ENCODE measurements around the gene ADGRB3. TPM values are rescaled to one million over a fixed set of nuclear protein-coding genes. Genes with fewer than 3 reads are reported as not detected.

The ADGRB3 gene
- total RNA-seq, 1 donor from 2014 or later: 1.7 TPM

DNA sequence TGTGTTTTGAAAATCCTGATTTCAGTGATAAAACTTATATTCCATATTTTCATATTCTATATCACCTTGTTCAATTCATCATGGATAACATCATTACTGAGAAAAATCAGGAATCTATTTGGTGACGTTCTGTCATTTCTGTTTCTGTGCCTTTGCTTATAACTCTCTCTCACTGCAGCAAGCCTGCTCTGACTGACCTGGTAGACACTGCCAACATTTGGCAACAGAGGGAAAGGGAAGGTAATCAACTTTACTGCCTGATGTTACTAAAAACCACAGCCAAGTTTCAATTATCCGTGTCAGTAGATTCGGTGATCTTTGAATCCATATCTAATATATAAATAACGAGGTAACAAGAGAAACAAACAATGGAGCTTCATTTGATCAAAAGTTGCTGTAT lies 659.8 kb downstream of the ADGRB3 start:
- intact Hi-C loops (cut with DNase I): loop anchor here (1.0 to 10.0 kb wide), 2 partner anchors 157 to 320 kb away; no protein-coding TSS in a partner anchor
- DNase-seq (ENCODE audit: missing footprints) (no peak), ATAC-seq (no peak)

DNA sequence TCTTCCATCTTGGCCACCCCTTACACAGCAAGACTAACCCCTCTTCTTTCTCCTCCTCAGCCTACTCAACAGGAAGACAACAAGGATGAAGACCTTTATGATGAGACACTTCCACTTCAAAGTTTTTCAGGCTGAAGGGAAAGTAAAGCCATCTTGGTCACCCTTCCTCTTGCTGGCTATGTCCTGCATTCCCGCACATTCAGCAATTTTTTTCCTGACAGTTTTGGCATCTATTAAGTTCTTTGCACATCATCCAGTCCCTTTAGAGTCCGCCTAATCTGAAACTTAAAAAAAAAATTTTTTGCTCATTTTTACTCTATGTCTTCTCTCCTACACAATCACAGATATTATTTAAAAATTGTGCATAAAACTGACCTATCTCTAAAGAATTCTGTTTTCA lies 668.3 kb downstream of the ADGRB3 start:
- no peak for ATAC-seq
- DNase-seq (ENCODE audit: missing footprints): no peak
- intact Hi-C loops (cut with DNase I): no loop called here

DNA sequence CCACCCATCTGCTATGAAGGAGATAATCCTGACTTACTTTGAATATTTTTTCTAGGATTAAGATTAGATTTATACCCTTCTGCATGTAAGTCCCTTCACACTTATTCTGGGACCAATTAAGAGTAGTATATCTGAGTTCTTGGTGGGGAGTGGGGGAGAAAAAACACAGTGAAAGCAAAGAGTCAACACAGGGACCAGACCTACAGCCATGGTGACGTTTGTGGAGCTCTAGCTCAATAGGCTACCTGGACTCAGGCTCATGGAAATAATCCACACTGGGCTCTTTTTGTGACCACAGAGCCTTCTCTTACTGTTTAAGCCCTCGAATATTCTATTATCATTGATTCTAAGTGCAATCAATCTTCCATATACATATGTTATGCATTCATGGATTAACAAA lies 670.4 kb downstream of the ADGRB3 start:
- intact Hi-C loops (cut with DNase I): no loop called here
- DNase-seq (ENCODE audit: missing footprints): no peak
- no peak for ATAC-seq

DNA sequence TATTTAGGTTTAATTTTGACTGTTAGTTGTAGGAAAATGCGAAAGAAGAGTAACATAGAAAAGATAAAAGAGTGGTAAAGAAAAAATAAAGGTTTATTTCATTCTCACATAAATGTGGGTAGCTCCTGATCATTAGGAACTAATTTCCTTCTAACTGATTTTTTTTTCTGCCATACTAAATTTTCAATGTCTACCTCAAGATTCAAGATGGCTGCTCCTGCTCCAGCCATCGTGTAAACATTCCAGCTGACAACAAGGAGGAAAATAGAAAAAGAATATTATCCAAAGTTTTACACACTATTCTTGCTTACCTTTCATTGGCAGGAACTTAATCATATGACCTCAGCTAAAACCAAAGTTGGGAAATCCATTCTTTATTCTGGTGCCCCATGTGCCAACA lies 673.5 kb downstream of the ADGRB3 start:
- DNase-seq (ENCODE audit: missing footprints) (no peak), ATAC-seq (no peak)
- intact Hi-C loops (cut with DNase I): no loop called here

DNA sequence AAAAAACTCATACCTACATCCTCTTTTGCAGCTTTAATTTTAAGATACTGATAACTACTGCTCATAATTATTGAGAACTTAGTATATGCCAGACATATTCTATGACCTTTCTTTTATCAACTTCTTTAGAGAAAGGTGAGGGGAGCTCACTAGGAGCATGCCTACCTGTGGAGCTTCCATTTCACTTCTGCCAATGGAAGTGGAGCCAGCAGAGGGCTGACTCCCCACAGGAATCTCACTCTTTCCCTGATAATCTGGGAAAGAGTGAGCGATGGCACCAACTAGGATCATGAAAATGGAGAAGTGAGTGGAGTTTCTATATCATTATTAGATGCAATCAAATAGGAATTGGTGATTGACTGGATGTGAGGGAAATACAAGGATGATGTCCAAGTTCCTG lies 676.8 kb downstream of the ADGRB3 start:
- intact Hi-C loops (cut with DNase I): no loop called here
- DNase-seq (ENCODE audit: missing footprints): no peak
- no peak for ATAC-seq

DNA sequence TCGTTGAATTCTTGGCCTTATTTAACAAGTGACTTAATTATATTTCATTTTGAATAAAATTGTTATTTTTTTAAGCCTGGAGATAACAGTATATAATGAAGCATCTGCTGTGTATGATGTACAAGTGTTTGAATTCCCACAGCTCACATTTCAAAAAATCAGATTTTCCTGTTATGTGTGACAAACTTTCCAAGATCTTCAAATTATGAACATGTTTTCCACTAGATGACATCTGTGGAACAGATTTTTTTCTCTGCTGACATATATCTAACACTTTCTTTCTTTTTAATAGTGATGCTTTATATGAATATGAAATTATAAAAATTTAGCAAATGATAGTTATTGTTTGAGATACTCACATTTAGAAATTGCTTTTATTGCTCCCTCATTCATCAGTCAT lies 678.9 kb downstream of the ADGRB3 start:
- ATAC-seq: no peak
- no peak for DNase-seq (ENCODE audit: missing footprints)
- intact Hi-C loops (cut with DNase I): no loop called here

DNA sequence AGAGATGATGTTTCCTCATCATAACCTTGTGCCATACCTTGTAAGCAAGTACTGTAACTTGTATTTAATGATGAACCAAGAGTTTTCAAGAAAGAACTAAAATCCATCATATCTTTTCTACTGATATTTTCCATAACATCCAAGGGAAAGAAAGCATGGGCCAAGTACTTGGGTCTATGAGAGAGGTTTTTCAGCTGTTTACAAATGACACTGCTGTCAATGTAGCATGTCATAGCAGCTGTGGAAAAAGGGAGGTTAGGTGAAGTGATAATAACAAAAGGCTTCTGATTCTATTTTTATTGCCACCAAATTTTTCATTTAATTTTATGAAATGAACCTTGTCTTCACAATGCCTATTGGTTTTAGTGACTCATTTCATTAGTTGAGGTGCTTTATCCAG lies 679.4 kb downstream of the ADGRB3 start:
- DNase-seq (ENCODE audit: missing footprints) (no peak), ATAC-seq (no peak)
- intact Hi-C loops (cut with DNase I): no loop called here

DNA sequence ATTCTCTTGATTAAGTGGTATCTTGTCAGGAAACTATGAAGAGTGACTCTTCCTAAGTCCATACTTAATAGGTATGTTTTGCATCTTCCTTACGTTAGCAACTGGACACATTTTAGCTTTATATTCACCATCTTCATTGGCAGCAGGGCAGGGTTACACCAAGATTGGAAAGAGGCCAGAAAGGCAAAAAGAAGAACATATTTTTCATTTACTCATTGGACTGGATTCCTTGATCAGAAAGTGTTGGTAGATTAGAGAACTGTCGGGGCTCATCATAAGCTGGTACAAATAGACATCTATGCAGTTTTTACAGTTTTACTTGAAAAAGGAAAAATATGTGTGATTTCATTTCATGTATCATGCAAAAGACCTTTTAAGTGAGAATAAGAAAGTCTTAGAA lies 696.8 kb downstream of the ADGRB3 start:
- intact Hi-C loops (cut with DNase I): no loop called here
- ATAC-seq (no peak), DNase-seq (ENCODE audit: missing footprints) (no peak)

DNA sequence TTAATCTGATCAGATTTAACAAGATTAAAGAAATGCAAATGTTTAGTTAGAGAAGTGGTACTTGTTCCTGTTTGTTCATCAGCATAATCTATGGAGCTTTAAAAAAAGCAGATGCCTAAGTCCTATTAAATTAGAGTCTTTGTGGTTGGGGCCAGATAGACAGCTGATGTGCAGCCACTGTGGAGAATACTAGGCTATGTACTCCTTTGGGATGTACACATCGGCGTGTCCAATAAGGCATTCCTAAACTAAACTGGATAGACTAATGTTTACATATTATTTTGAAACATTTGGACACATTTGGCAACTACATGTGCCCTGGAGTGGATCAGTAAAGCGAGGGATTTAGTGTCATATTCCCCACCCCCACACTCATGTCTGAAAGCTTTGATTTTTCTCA lies 702.2 kb downstream of the ADGRB3 start:
- DNase-seq (ENCODE audit: missing footprints): no peak
- no peak for ATAC-seq
- intact Hi-C loops (cut with DNase I): loop anchor here (1.0 kb wide), 1 partner anchor 9 kb away; no protein-coding TSS in a partner anchor

DNA sequence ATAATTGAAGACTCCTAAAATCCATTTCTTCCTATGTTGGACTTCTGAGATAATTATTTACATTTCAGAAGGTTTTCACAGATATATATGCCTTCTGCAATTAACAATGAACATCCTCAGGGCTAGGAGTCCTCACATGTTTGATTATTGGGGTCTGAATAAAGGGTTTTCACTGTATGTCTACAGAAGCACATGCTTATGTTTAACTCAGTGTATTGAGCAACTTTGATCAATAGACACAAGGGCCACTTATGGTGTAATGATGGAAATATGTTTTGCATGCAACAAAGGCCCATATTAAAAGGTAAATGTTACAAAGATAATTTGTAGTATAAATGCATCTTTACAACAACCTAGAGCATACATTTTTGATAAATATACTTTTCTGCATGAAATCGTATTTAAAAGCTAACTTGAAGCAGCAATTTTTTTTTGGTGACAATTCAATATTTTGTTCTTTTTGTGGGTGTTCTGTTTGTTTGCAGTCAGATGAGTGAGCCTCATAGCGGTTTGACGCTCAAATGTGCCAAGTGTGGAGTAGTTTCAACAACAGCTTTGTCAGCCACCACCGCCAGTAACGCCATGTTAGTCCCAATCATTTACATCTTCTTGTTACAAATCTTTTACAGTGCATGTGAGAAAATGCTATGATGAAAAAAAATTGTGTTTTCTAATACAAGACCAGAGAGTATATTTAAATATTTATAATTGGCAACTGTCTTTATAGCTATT lies 703.5 kb downstream of the ADGRB3 start:
- ATAC-seq (no peak), DNase-seq (ENCODE audit: missing footprints) (no peak)
- intact Hi-C loops (cut with DNase I): no loop called here

DNA sequence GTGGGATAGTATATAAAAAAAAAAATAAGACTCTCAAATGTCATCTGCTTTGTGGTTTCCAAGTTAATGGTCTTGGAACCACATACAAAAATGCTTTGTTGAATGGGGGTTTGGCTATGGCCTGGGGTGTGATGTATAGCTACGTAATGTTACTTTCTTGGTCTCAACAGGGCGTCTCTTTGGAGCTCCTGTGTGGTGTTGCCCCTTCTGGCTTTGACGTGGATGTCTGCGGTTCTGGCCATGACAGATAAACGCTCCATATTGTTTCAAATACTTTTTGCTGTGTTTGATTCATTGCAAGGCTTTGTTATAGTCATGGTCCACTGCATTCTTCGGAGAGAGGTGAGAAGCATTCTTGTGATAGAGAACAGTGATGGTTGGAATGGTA lies 704.1 kb downstream of the ADGRB3 start:
- intact Hi-C loops (cut with DNase I): no loop called here

DNA sequence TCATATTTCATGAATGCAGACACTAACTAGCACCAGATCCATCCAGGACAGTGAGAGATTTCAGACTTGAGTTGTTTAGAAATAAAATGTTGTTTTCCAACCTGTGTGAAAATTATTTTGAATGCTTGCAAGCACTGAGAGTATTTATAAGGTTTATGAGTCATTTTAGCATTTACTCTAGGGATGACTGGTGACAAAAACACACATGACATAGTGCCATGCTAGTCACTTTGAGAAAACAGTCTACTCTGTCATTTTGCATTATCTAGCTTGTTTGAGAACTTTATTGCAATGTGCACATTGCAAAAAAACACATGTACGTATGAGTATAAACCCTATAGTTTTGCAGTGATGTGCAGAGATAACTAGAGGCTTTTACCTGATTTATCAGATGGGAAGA lies 705.1 kb downstream of the ADGRB3 start:
- ATAC-seq (no peak), DNase-seq (ENCODE audit: missing footprints) (no peak)
- intact Hi-C loops (cut with DNase I): no loop called here

More for the DNA sequence above, 704.1 kb downstream of the ADGRB3 start:
- DNase-seq (ENCODE audit: missing footprints) (no peak), ATAC-seq (no peak)

DNA sequence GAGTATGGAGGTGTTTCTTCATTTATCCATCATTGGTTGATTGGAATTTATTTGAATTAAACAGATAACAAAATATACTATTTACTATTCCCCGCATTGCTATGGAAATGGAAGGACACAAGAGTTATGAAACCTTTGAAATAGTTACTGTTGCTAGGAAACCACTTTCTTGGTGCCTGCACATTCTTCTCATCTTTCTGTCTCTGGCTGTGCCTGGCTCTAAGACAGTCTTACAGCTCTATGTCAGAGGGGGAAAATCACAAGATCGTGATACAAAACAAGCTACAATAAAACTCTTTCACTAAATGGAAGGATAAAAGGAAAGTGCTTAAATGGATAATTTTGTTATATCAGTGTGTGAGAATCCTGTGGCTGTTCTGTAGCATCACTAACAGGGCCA lies 708.8 kb downstream of the ADGRB3 start:
- ATAC-seq: no peak
- intact Hi-C loops (cut with DNase I): no loop called here

DNA sequence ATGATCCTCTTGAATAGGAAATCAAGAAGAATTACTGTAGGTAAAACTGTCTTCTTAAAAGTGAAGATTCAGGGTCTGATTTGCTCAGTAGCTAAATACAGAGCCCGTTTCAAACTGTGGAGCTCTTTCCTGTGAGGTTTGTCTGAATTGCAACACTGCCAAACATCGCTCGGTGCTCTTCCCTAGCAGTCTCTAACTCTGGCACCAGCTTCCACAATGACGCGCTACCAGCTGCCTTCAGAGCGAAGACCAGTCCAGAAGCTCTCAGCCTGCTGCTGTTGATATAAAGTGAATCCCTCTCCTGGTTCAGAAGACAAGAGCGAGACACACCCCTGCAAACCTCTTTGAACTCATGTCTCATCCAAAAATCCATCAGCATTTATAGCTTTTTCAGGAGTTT lies 714.7 kb downstream of the ADGRB3 start:
- peak; percentile 76 for DNase-seq (ENCODE audit: missing footprints)
- intact Hi-C loops (cut with DNase I): no loop called here
- peak; percentile 76 for ATAC-seq

More for the DNA sequence above, 708.8 kb downstream of the ADGRB3 start:
- no peak for DNase-seq (ENCODE audit: missing footprints)

DNA sequence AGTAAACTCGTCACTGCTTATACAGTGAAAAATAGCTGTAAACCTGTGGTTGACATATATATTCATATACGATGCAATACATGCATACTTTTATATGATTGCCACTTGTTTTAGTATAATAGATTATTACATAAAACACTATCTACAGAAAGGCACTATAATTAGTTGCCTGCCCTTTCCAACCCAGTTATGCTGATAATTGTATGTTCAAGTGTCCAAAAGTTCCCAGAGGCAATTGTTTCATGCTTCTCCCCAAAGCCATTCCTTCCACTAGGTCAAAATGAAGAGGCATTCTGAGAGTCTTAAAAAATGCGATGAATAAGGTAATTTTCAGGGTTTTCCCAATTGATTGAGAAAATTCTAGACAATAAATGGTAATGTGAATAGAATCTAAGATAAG lies 727.1 kb downstream of the ADGRB3 start:
- DNase-seq (ENCODE audit: missing footprints) (no peak), ATAC-seq (no peak)
- intact Hi-C loops (cut with DNase I): no loop called here

DNA sequence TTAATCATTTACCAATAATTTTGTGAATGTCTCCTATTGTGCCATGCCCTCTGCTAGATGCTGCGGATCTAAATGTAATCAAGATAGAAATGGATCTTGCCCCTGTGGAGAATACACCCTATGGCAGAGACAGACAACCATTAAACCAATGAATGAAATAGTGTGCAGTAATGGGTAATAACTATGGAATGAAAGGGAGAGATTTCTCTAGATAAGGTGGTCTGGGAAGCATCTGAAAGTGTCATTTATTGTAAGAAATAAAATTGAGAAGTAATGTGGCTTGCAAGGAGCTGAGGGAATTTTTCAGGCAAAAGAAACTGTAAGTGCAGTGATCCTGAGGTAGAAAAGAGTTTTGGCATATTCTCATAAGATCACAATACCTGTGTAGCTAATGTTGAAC lies 731.7 kb downstream of the ADGRB3 start:
- intact Hi-C loops (cut with DNase I): no loop called here
- DNase-seq (ENCODE audit: missing footprints) (no peak), ATAC-seq (no peak)

DNA sequence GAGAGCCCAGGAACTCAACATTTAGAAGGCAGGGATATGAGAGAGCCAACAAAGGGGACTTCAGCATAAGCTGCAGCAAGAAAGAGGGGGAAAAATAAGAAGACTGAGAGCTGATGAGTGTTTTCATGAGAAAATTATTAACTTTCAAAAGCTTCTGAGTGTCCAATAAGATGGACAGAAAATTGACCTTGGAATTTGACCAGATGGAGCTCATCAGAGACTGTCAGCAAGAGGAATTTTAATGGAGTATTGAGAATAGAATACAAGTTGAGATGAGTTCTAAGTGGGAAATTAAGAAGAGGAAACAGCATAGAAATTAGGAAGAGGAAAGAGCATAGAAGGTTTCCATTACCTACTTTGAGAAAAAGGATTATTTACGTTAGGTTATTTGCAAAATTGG lies 733.5 kb downstream of the ADGRB3 start:
- no peak for DNase-seq (ENCODE audit: missing footprints)
- intact Hi-C loops (cut with DNase I): no loop called here
- no peak for ATAC-seq

DNA sequence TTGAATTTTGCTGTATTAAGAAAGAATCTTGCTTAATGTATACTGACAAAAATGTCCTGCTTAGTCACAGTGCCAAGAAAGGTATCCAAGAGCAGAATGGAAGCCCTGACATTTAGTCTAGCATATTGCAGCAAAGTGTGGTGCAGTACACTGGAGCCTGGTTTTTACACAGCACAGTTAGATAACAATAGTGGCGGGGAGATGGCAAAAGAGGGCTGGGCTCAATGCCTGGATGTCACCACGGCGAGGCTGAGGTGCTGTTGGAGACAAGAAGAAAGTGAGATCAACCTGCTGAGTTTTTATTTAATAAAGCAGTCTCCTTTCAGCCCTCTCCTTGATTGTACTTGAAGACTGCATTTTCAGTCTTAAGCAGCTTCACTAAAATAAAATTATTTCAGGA lies 735.7 kb downstream of the ADGRB3 start:
- DNase-seq (ENCODE audit: missing footprints): no peak
- peak; percentile 82 for ATAC-seq
- intact Hi-C loops (cut with DNase I): loop anchor here (5.0 to 10.0 kb wide), 2 partner anchors 233 to 396 kb away; no protein-coding TSS in a partner anchor

DNA sequence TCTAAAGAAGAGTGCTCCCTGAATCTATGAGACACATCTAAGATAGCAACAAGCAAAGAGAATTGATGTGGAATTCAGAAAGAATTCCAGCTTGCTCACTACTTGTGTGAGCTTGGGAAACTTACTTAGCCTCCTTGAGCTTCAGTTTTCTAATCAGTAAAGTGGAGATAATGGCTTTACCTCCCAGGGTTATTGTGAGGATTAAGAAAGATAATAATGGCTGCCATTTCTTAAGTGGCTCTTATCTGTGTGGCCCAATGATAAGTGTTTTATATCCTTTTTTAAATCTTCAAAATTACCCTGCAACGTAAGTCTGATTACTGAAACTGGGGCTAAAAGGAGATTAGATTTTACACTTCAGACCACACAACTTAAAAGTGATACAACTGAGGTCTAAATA lies 743.2 kb downstream of the ADGRB3 start:
- intact Hi-C loops (cut with DNase I): loop anchor here (10.0 kb wide), 1 partner anchor 404 kb away; no protein-coding TSS in a partner anchor
- ATAC-seq (no peak), DNase-seq (ENCODE audit: missing footprints) (no peak)

DNA sequence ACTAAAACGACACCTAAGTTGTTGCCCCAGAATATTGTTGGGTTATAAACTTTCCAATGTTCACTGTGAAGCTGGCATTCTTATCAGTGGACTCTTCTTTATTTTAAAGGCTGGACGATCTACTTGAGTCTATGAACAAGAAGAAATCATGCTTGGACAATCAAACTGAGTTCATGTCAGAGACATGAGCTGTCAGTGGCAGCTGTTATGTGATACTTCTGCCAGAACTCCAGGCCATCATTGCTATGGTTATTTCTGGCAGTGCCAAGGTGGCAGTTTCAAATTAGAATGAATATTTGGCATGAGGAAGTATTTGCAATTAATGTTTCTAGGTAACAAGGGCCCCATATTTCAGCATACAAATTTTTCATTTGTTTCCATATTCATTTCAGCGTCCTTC lies 744.4 kb downstream of the ADGRB3 start:
- DNase-seq (ENCODE audit: missing footprints) (no peak), ATAC-seq (peak; percentile 65)
- intact Hi-C loops (cut with DNase I): loop anchor here (10.0 kb wide), 1 partner anchor 405 kb away; no protein-coding TSS in a partner anchor

DNA sequence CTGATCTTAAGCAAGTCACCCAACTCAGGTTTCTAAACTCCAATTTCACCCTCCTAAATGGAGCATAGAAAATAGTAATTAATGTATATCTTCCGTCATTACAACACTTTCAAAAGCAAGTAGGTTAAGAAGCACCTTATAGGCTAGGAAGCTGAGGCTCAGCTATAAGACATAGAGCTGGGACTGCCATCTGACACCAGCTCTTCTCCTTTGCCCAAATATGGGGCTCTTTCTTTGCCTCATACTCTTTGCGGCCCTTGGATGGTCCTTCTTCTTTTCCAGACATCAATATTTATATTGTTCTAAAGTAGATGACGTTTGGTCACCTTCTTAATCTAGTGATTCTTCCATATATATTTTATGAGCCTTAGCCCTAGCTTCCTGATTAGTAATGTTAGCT lies 748.5 kb downstream of the ADGRB3 start:
- no peak for DNase-seq (ENCODE audit: missing footprints)
- no peak for ATAC-seq

More for the DNA sequence above, 748.5 kb downstream of the ADGRB3 start:
- intact Hi-C loops (cut with DNase I): no loop called here
